22Rv1 (cell line): Measurements from ENCODE around the gene LCN1.

Experiments used
- CTCF ChIP-seq: fragments of 450-650 bp; IDR thresholded peaks from 2 replicates; pipeline ENCODE4 v1.5.1; 2017; ENCODE audit warnings: mild to moderate bottlenecking
- ZFX ChIP-seq: fragments of 450-650 bp; IDR thresholded peaks from 2 replicates; pipeline ENCODE4 v1.6.1; 2017; ENCODE audit warnings: antibody characterized with exemption, borderline replicate concordance

- TF ChIP-seq CTCF (no peak), ZFX (no peak)
Measured at GRCh38 chr9:135489188-135489906, 31.9 kb upstream of the LCN1 start.
